ENCODE results near the gene RHOB. TPM values are rescaled to one million over a fixed set of nuclear protein-coding genes. Genes with fewer than 3 reads are reported as not detected.
A peak's percentile ranks its signal among the peaks of the same experiment; 100 is the strongest.

The RHOB gene
- total RNA-seq, 4 donors from 2014 or later, result 809 to 1,532 (median 1,203) TPM

DNA sequence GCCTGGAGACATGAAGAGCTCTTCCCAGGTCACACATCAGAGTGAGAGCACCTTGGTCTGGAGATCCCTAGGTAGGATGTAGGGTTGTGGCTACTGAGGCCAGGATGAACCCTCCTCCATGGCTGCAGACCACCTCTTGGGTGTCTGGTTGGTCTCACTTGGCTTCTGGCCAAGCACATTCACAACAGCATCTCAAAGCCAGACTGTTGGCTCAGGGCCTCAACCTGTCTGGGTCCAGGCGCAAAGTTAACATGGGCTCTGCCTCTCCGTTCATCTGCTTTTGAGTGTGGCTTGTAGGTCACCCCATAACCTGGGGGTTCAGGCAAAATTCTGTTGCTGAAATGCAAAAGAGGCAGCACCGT lies 40.1 kb downstream of the RHOB start:
- no peaks in the 10 kb centered on the region for H3K36me3 ChIP-seq
- H3K27me3 ChIP-seq, result no peaks in the 10 kb centered on the region
- intact Hi-C loops (cut with DNase I), result no loop called here
- H3K9me3 ChIP-seq, result no peaks in the 10 kb centered on the region
- no peak for DNase-seq (ENCODE audit: extremely low spot score)
- peaks cover 11 to 70% (median 49%) of the 10 kb centered on the region in 4 donors for H3K4me1 ChIP-seq
- 94% methylated on average over 3 of the region's 3 CpGs for WGBS
- no peak overlapping the region for H3K27ac ChIP-seq (replicated peaks in 1 of 4)
- H3K4me3 ChIP-seq, result no peak overlapping the region
- TF ChIP-seq EP300 (IDR thresholded peaks at IDR 0.05) (no peak), POLR2AphosphoS5 (IDR thresholded peaks at IDR 0.05) (no peak), POLR2A (IDR thresholded peaks at IDR 0.05; ENCODE audit: low read depth) (no peak)
- TF ChIP-seq, protein P1, sequence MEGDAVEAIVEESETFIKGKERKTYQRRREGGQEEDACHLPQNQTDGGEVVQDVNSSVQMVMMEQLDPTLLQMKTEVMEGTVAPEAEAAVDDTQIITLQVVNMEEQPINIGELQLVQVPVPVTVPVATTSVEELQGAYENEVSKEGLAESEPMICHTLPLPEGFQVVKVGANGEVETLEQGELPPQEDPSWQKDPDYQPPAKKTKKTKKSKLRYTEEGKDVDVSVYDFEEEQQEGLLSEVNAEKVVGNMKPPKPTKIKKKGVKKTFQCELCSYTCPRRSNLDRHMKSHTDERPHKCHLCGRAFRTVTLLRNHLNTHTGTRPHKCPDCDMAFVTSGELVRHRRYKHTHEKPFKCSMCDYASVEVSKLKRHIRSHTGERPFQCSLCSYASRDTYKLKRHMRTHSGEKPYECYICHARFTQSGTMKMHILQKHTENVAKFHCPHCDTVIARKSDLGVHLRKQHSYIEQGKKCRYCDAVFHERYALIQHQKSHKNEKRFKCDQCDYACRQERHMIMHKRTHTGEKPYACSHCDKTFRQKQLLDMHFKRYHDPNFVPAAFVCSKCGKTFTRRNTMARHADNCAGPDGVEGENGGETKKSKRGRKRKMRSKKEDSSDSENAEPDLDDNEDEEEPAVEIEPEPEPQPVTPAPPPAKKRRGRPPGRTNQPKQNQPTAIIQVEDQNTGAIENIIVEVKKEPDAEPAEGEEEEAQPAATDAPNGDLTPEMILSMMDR (IDR thresholded peaks at IDR 0.05), result no peak

DNA sequence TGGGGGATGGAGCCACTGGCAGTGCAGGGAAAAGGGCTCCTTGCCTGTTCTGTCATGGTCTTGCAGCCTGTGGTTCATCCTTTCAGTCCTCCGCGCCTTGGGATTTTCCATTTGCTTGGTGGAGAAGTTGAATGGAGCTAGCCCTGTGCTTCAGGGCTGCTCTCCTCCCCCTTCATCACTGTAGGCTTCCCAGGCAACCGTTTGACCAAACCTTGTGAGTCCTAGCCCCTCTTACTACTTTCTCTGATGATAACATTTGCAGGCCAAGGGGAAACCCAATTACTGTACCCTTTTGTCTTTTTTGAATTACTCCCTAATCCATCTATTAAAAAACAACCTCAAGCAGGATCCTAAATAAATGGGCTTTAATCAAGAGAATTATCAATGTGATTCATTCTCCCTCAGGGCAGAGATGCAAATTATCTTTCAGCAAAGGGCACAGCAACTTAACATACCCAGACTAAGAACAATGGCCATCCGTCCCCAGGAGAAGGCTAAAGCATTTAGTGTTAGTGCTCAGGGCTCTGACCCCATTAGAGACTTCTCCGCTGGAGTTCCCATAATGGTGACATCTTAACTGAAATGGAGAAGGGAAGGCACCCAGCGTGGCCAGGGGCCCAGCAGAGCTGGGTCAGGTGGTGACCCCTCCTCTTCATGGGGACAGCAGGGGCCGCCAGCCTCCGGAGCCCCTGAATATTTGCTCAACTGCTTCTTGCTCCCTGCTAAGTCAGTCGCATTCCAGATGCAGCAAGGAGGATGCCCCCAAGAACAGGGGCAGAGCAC lies 40.7 kb downstream of the RHOB start:
- Histone ChIP-seq H3K4me3 (no peak overlapping the region), H3K27ac (replicated peaks in 1 of 4) (no peak overlapping the region), H3K4me1 (peaks cover 16 to 70% (median 47%) of the 10 kb centered on the region in 4 donors), H3K9me3 (no peaks in the 10 kb centered on the region), H3K36me3 (no peaks in the 10 kb centered on the region), H3K27me3 (no peaks in the 10 kb centered on the region)
- DNase-seq (ENCODE audit: extremely low spot score), result no peak
- intact Hi-C loops (cut with DNase I), result no loop called here
- TF ChIP-seq, protein P1 (IDR thresholded peaks at IDR 0.05), result no peak
- TF ChIP-seq POLR2AphosphoS5 (IDR thresholded peaks at IDR 0.05) (no peak), POLR2A (IDR thresholded peaks at IDR 0.05; ENCODE audit: low read depth) (no peak), EP300 (IDR thresholded peaks at IDR 0.05) (no peak)
- WGBS, result 82% methylated on average over 9 of the region's 9 CpGs

DNA sequence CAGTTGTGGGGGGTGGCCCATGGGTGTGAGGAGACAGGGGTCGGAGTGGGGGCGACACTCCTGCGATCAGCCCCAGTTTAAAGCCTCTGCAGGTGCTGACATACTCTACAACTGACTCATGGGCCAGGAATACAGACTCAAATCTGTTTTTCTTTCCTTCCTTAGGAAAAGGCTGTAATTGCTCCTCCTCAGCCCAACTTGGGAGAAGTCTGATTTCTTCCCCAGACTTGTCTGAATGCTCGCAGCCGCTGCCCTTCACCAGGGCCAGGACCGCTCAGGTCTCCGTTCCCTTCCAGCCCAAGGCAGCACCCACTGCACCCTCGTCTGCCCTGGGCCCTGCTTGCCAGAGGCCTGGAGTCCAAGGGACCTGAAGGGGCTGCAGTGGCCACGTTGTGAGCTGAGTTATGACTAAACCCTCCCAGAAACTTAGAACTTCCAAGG lies 41.3 kb downstream of the RHOB start:
- WGBS, result 87% methylated on average over 9 of the region's 9 CpGs
- TF ChIP-seq, protein P1 (IDR thresholded peaks at IDR 0.05), result no peak
- TF ChIP-seq POLR2A (IDR thresholded peaks at IDR 0.05; ENCODE audit: low read depth) (no peak), POLR2AphosphoS5 (IDR thresholded peaks at IDR 0.05) (no peak), EP300 (IDR thresholded peaks at IDR 0.05) (no peak)
- Histone ChIP-seq H3K4me1 (peaks cover 16 to 65% (median 44%) of the 10 kb centered on the region in 4 donors), H3K27me3 (no peaks in the 10 kb centered on the region), H3K9me3 (no peaks in the 10 kb centered on the region), H3K36me3 (no peaks in the 10 kb centered on the region), H3K27ac (replicated peaks in 1 of 4) (peak overlapping the region in 1 of 4 donors; percentile 6), H3K4me3 (no peak overlapping the region)
- DNase-seq (ENCODE audit: extremely low spot score), result no peak
- intact Hi-C loops (cut with DNase I), result no loop called here

DNA sequence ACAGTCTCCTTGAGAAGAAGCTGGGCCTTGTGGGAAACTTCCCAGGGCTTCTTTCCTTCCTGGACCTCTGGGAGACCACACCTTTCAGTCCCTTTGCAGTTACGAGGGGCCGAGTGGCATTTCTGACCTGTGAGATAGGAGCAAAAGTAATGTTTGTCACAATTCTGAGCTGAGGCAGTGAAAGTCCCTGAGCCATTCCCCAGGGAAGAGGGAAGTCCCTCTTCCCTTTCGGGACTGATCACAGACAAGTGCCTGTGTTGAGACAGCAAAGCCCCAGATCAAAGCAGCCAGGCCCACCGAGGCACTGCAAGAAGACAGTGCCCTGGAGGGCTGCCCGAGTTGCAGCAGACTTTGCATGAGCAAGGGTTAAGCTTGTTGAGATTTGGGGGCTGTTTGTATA lies 41.9 kb downstream of the RHOB start:
- DNase-seq (ENCODE audit: extremely low spot score), result no peak
- H3K4me3 ChIP-seq, result no peak overlapping the region
- WGBS, result 88% methylated on average over 5 of the region's 5 CpGs
- no peaks in the 10 kb centered on the region for H3K27me3 ChIP-seq
- H3K4me1 ChIP-seq, result peaks cover 16 to 59% (median 38%) of the 10 kb centered on the region in 4 donors
- no peak for TF ChIP-seq POLR2AphosphoS5 (IDR thresholded peaks at IDR 0.05)
- TF ChIP-seq, protein P1 (IDR thresholded peaks at IDR 0.05), result no peak
- TF ChIP-seq POLR2A (IDR thresholded peaks at IDR 0.05; ENCODE audit: low read depth), result no peak
- no peak for TF ChIP-seq EP300 (IDR thresholded peaks at IDR 0.05)
- no peaks in the 10 kb centered on the region for H3K36me3 ChIP-seq
- H3K9me3 ChIP-seq, result no peaks in the 10 kb centered on the region
- peak overlapping the region in 1 of 4 donors; percentile 6 for H3K27ac ChIP-seq (replicated peaks in 1 of 4)
- intact Hi-C loops (cut with DNase I), result no loop called here
